Esophagus squamous epithelium (tissue), 5 donors: ENCODE results near the gene DLX1. TPM values are rescaled to one million over a fixed set of nuclear protein-coding genes. Genes with fewer than 3 reads are reported as not detected.
"Not testable (repeated sequence)": the region's sequence is repeated elsewhere in the genome, so short reads cannot be mapped to it uniquely, and the experiment has no call there.

Experiments used
- DNase-seq: peaks from one replicate; lab custom pipeline; 2025; lab: John Stamatoyannopoulos, UW
- H3K27ac ChIP-seq, 4 donors: fragments of 200-600 bp; sonication (generic); one replicate each; pipeline ENCODE4 v1.5.1; 2016 to 2019; ENCODE audit warnings: mild to moderate bottlenecking in 1 of 4
- H3K27me3 ChIP-seq, 4 donors: fragments of 200-600 bp; sonication (generic); 1 replicate in 3 of 4; 2 replicates in 1 of 4; pipeline versions ENCODE4 v1.5.1 to v1.6.0; 2017 to 2021; ENCODE audit warnings: antibody characterized with exemption in 1 of 4
- H3K36me3 ChIP-seq, 3 donors: fragments of 200-600 bp; sonication (generic); one replicate each; pipeline ENCODE4 v1.5.1; 2016 to 2019
- H3K4me1 ChIP-seq, 3 donors: fragments of 200-600 bp; sonication (generic); one replicate each; pipeline ENCODE4 v1.5.1; 2017 to 2019
- H3K4me3 ChIP-seq, 4 donors: fragments of 200-600 bp; sonication (generic); 1 replicate in 3 of 4; 2 replicates in 1 of 4; pipeline ENCODE4 v1.5.1; 2016 to 2019; ENCODE audit warnings: mild to moderate bottlenecking in 2 of 4, moderate library complexity in 1 of 4
- H3K9me3 ChIP-seq, 3 donors: fragments of 200-600 bp; sonication (generic); one replicate each; pipeline ENCODE4 v1.5.1; 2016 to 2019
- CTCF ChIP-seq, 6 experiments: fragments of 450-650 bp in 4 of 6; fragments of 200-600 bp in 2 of 6; sonication (generic) in 2 of 6; IDR thresholded peaks; one replicate each; pipeline ENCODE4 v1.5.1; 2016 to 2019; ENCODE audit warnings: antibody characterized with exemption in 6 of 6, mild to moderate bottlenecking in 4 of 6, moderate library complexity in 4 of 6
- POLR2A ChIP-seq, 4 donors: fragments of 450-650 bp; IDR thresholded peaks; one replicate each; pipeline ENCODE4 v1.6.1; 2017; ENCODE audit warnings: antibody characterized with exemption in 4 of 4, mild to moderate bottlenecking in 4 of 4, moderate library complexity in 3 of 4
- WGBS, 2 donors: methylation state at CpG; one replicate each; pipeline ENCODE4 v1.1.5; 2018; 5-methylcytosine and 5-hydroxymethylcytosine counted together
- intact Hi-C: fragments of 100-400 bp; cut with DNase I; formaldehyde crosslinking; loops from one replicate; pipeline ENCODE4 v1.15.0; 2022
- total RNA-seq, 4 donors: library from RNA; depleted of rRNA; stranded (reverse); fragments of >200 nt; gene quantifications; one replicate each; pipeline ENCODE4 v1.1.0, GENCODE V29; 2016
- donor health status: DM: yes; HTN: yes; CAD: no.

Gene DLX1
- total RNA-seq, 4 donors from 2014 or later = not detected

GRCh38 chr2:172137943-172138342 lies 52.6 kb downstream of the DLX1 start:
- intact Hi-C loops = loop anchor here (10.0 kb wide), 1 partner anchor 563 kb away; no protein-coding TSS in a partner anchor
- WGBS, 2 donors = 89 to 90% methylated on average over 2 of the region's 2 CpGs

GRCh38 chr2:172138727-172139126 lies 53.4 kb downstream of the DLX1 start:
- intact Hi-C loops = loop anchor here (10.0 kb wide), 1 partner anchor 564 kb away; no protein-coding TSS in a partner anchor
- DNase-seq, H3K9me3 ChIP-seq, H3K27ac ChIP-seq, H3K4me1 ChIP-seq, H3K4me3 ChIP-seq, H3K36me3 ChIP-seq: not testable (repeated sequence)
- H3K27me3 ChIP-seq = peaks cover 0 to 12% (median 0%) of the 10 kb centered on the region in 4 donors
- WGBS, 2 donors = 75 to 79% methylated on average over 1 of the region's 1 CpG

More at GRCh38 chr2:172137943-172138342, 52.6 kb downstream of the DLX1 start:
- Histone ChIP-seq H3K4me1 (no peaks in the 10 kb centered on the region), H3K4me3 (no peak overlapping the region), H3K9me3 (no peaks in the 10 kb centered on the region), H3K27ac (no peak overlapping the region), H3K36me3 (no peaks in the 10 kb centered on the region), H3K27me3 (peaks cover 0 to 12% (median 0%) of the 10 kb centered on the region in 4 donors)
- TF ChIP-seq CTCF (IDR thresholded peaks at IDR 0.05) (no peak), POLR2A (IDR thresholded peaks at IDR 0.05) (no peak)
- DNase-seq = no peak

Other genes with a start within 250 kb of the DLX1 start
- 10 to 100 TPM; 12.0 to 31.1 (median 22.1) TPM for gene SLC25A12, start 191.3 kb upstream of the DLX1 start, total RNA-seq
- 10 to 100 TPM; 18.7 to 37.2 (median 28.9) TPM for gene HAT1, start 163.0 kb upstream of the DLX1 start, total RNA-seq
- gene METAP1D, start 85.6 kb upstream of the DLX1 start, total RNA-seq = 1 to 10 TPM; 2.4 to 7.1 (median 5.7) TPM
- gene DLX2, start 17.4 kb downstream of the DLX1 start, total RNA-seq = not detected